ENCODE data around the gene IL24. TPM values are rescaled to one million over a fixed set of nuclear protein-coding genes. Genes with fewer than 3 reads are reported as not detected.

IL24 gene
- total and polyA plus RNA-seq, 2 donors from 2014 or later: not detected

DNA sequence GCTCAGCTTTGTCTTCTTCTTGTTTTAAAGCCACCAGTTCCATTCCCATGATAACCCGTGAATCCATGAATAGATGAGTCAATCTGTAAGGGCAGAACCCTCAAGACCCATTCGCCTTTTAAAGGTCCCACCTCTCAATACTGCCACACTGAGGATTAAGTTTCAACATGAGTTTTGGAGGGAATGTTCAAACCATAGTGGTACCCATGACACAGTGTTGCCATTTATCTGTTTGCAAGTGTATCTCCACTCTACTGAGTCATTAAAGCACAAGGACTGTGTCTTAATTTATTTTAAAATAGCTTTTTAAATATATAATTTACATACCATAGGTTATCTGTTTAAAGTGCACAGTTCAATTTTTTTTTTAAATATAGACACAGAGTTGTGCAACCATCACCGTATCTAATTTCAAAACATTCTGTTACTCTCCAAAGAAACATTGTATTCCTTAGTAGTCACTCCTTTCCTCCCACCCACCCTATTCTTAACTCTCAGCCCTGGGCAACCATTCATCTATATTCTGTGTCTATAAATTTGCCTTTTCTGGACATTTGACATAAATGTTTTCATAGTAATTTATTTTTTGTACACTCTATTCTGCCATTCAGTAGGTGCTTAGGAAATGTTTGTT lies 4.8 kb upstream of the IL24 start:
- H3K4me1 ChIP-seq (ENCODE audit: control insufficient read depth in 2 of 3, insufficient read depth in 2 of 3, low read depth in 1 of 3, low read length in 3 of 3): peaks cover 0 to 4% (median 2%) of the 10 kb centered on the region in 3 donors

DNA sequence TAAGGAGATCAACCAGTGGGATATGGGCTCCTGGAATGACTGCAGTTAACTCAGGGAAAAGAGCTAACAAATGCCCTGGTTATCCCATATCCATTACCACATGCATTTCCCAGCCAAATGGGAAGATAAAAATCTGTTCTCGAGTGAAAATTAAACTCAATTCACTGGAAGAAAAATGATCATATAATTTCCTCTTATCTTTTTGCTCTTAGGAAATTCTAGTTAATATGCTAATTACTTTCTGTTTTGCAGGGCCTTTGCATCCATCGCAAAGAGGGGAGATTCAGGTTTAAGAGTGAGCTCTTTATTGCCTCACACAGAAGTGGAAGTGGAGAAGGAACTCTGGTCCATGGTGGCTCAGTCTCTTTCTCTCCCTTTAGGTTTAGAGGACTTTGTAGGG lies 3.9 kb upstream of the IL24 start:
- Histone ChIP-seq H3K9ac (ENCODE audit: low read length in 3 of 3) (no peak overlapping the region), H3K9me3 (ENCODE audit: control insufficient read depth in 2 of 3, insufficient read depth in 1 of 3, low read length in 3 of 3) (no peaks in the 10 kb centered on the region), H3K36me3 (ENCODE audit: control insufficient read depth in 2 of 3, insufficient read depth in 3 of 3, low read length in 3 of 3) (no peaks in the 10 kb centered on the region), H3K27me3 (ENCODE audit: control insufficient read depth, insufficient read depth, low read length) (no peaks in the 10 kb centered on the region), H3K4me3 (ENCODE audit: low read length in 3 of 3) (no peak overlapping the region), H3K27ac (ENCODE audit: low read depth in 2 of 2, low read length in 2 of 2) (no peak overlapping the region), H3K4me1 (ENCODE audit: control insufficient read depth in 2 of 3, insufficient read depth in 2 of 3, low read depth in 1 of 3, low read length in 3 of 3) (peaks cover 0 to 4% (median 2%) of the 10 kb centered on the region in 3 donors)
- intact Hi-C loops (cut with DNase I): no loop called here
- no peak for FAIRE-seq
- no peak for DNase-seq
- TF ChIP-seq, protein P1, sequence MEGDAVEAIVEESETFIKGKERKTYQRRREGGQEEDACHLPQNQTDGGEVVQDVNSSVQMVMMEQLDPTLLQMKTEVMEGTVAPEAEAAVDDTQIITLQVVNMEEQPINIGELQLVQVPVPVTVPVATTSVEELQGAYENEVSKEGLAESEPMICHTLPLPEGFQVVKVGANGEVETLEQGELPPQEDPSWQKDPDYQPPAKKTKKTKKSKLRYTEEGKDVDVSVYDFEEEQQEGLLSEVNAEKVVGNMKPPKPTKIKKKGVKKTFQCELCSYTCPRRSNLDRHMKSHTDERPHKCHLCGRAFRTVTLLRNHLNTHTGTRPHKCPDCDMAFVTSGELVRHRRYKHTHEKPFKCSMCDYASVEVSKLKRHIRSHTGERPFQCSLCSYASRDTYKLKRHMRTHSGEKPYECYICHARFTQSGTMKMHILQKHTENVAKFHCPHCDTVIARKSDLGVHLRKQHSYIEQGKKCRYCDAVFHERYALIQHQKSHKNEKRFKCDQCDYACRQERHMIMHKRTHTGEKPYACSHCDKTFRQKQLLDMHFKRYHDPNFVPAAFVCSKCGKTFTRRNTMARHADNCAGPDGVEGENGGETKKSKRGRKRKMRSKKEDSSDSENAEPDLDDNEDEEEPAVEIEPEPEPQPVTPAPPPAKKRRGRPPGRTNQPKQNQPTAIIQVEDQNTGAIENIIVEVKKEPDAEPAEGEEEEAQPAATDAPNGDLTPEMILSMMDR (IDR thresholded peaks at IDR 0.05; ENCODE audit: borderline replicate concordance, extremely low read depth, insufficient read depth): no peak

More for the DNA sequence above, 4.8 kb upstream of the IL24 start:
- no peaks in the 10 kb centered on the region for H3K36me3 ChIP-seq (ENCODE audit: control insufficient read depth in 2 of 3, insufficient read depth in 3 of 3, low read length in 3 of 3)
- DNase-seq: no peak
- no peaks in the 10 kb centered on the region for H3K9me3 ChIP-seq (ENCODE audit: control insufficient read depth in 2 of 3, insufficient read depth in 1 of 3, low read length in 3 of 3)
- no peak overlapping the region for H3K4me3 ChIP-seq (ENCODE audit: low read length in 3 of 3)
- H3K27me3 ChIP-seq (ENCODE audit: control insufficient read depth, insufficient read depth, low read length): no peaks in the 10 kb centered on the region
- no peak overlapping the region for H3K9ac ChIP-seq (ENCODE audit: low read length in 3 of 3)
- intact Hi-C loops (cut with DNase I): no loop called here
- TF ChIP-seq, protein P1 (IDR thresholded peaks at IDR 0.05; ENCODE audit: borderline replicate concordance, extremely low read depth, insufficient read depth): no peak
- FAIRE-seq: no peak
- H3K27ac ChIP-seq (ENCODE audit: low read depth in 2 of 2, low read length in 2 of 2): no peak overlapping the region

DNA sequence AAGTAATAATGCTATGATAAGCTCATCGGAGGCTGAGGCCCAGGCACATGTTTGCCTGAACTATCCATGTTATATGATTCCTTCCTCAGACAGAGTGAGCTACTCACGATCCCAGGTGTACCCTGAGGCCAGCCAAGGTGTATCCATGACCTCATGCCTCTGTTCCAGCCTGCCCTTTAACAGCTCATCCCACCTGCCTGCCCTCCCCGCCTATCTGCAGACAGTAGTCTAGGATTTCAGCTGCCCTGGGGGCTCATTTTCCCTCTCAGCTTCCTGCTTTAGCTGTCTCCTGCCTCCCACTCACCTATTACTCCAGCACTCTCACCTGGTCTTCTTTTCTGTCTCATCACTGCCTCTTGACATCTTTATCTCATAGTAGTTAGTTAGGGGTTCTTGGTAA lies 1.9 kb upstream of the IL24 start:
- FAIRE-seq (no peak), DNase-seq (peak in 4 of 5 donors; percentile 53 to 75 (median 58))
- Histone ChIP-seq H3K4me1 (ENCODE audit: control insufficient read depth in 2 of 3, insufficient read depth in 2 of 3, low read depth in 1 of 3, low read length in 3 of 3) (peaks cover 0 to 3% (median 2%) of the 10 kb centered on the region in 3 donors), H3K9me3 (ENCODE audit: control insufficient read depth in 2 of 3, insufficient read depth in 1 of 3, low read length in 3 of 3) (no peaks in the 10 kb centered on the region), H3K4me3 (ENCODE audit: low read length in 3 of 3) (no peak overlapping the region), H3K36me3 (ENCODE audit: control insufficient read depth in 2 of 3, insufficient read depth in 3 of 3, low read length in 3 of 3) (no peaks in the 10 kb centered on the region), H3K27ac (ENCODE audit: low read depth in 2 of 2, low read length in 2 of 2) (no peak overlapping the region), H3K27me3 (ENCODE audit: control insufficient read depth, insufficient read depth, low read length) (no peaks in the 10 kb centered on the region), H3K9ac (ENCODE audit: low read length in 3 of 3) (no peak overlapping the region)
- intact Hi-C loops (cut with DNase I): no loop called here
- TF ChIP-seq, protein P1 (IDR thresholded peaks at IDR 0.05; ENCODE audit: borderline replicate concordance, extremely low read depth, insufficient read depth): no peak
